ENCODE data around the gene SLC22A7. TPM values are rescaled to one million over a fixed set of nuclear protein-coding genes. Genes with fewer than 3 reads are reported as not detected.

Gene SLC22A7
- total and polyA plus RNA-seq, 2 donors (not counting 1 experiment from before 2014, with no cell fraction given) = not detected

Small RNAs within 50 kb of the gene (small RNA-seq; reads per million reads assigned to genes)
- gene RPL12P47 (ENCODE audit: insufficient read length, low read depth, low replicate concordance) = not detected

Other genes starting within 250 kb of the SLC22A7 start
- gene CUL7, start 244.4 kb upstream of the SLC22A7 start, total RNA-seq = 21.4 and 22.7 TPM in 2 replicates
- gene CUL7, start 244.4 kb upstream of the SLC22A7 start, polyA plus RNA-seq = 17.4 and 20.2 TPM in 2 replicates
- gene MRPL2, start 238.8 kb upstream of the SLC22A7 start, total RNA-seq = 43.8 and 45.6 TPM in 2 replicates
- gene MRPL2, start 238.8 kb upstream of the SLC22A7 start, polyA plus RNA-seq = 42.7 and 52.8 TPM in 2 replicates
- gene KLC4, start 238.6 kb upstream of the SLC22A7 start, total RNA-seq = 52.7 and 61.9 TPM in 2 replicates
- gene KLC4, start 238.6 kb upstream of the SLC22A7 start, polyA plus RNA-seq = 30.6 and 33.0 TPM in 2 replicates
- gene PTK7, start 221.9 kb upstream of the SLC22A7 start, total RNA-seq = not detected in 2 replicates
- gene PTK7, start 221.9 kb upstream of the SLC22A7 start, polyA plus RNA-seq = 0.29 TPM in 1 of 2 replicates, not detected in the other
- gene SRF, start 127.0 kb upstream of the SLC22A7 start, total RNA-seq = 22.7 and 23.1 TPM in 2 replicates
- gene SRF, start 127.0 kb upstream of the SLC22A7 start, polyA plus RNA-seq = 21.7 and 24.8 TPM in 2 replicates
- gene CUL9, start 116.1 kb upstream of the SLC22A7 start, total RNA-seq = 110 and 115 TPM in 2 replicates
- 98.0 and 129 TPM in 2 replicates for gene CUL9, start 116.1 kb upstream of the SLC22A7 start, polyA plus RNA-seq
- gene DNPH1, start 68.8 kb upstream of the SLC22A7 start, total RNA-seq = 25.8 and 29.0 TPM in 2 replicates
- gene DNPH1, start 68.8 kb upstream of the SLC22A7 start, polyA plus RNA-seq = 46.2 and 52.8 TPM in 2 replicates
- gene TTBK1, start 54.8 kb upstream of the SLC22A7 start, total RNA-seq = 0.07 TPM in 2 replicates
- gene TTBK1, start 54.8 kb upstream of the SLC22A7 start, polyA plus RNA-seq = not detected in 2 replicates
- 25.8 and 27.9 TPM in 2 replicates for gene CRIP3, start 10.6 kb downstream of the SLC22A7 start, total RNA-seq
- gene CRIP3, start 10.6 kb downstream of the SLC22A7 start, polyA plus RNA-seq = 64.0 and 64.6 TPM in 2 replicates
- gene ZNF318, start 71.4 kb downstream of the SLC22A7 start, total RNA-seq = 79.7 and 80.9 TPM in 2 replicates
- 91.8 and 113 TPM in 2 replicates for gene ZNF318, start 71.4 kb downstream of the SLC22A7 start, polyA plus RNA-seq
- gene ABCC10, start 129.3 kb downstream of the SLC22A7 start, total RNA-seq = 71.5 and 84.2 TPM in 2 replicates
- gene ABCC10, start 129.3 kb downstream of the SLC22A7 start, polyA plus RNA-seq = 31.4 and 39.5 TPM in 2 replicates
- 0.58 TPM in 1 of 2 replicates, not detected in the other for gene DLK2, start 157.3 kb downstream of the SLC22A7 start, total RNA-seq
- gene DLK2, start 157.3 kb downstream of the SLC22A7 start, polyA plus RNA-seq = 0.20 and 0.34 TPM in 2 replicates
- gene TJAP1, start 179.3 kb downstream of the SLC22A7 start, total RNA-seq = 57.1 and 59.1 TPM in 2 replicates
- gene TJAP1, start 179.3 kb downstream of the SLC22A7 start, polyA plus RNA-seq = 70.7 and 79.3 TPM in 2 replicates
- 0.99 and 1.2 TPM in 2 replicates for gene LRRC73, start 212.1 kb downstream of the SLC22A7 start, total RNA-seq
- 0.06 TPM in 1 of 2 replicates, not detected in the other for gene LRRC73, start 212.1 kb downstream of the SLC22A7 start, polyA plus RNA-seq
- 82.1 and 92.6 TPM in 2 replicates for gene YIPF3, start 218.7 kb downstream of the SLC22A7 start, total RNA-seq
- gene YIPF3, start 218.7 kb downstream of the SLC22A7 start, polyA plus RNA-seq = 64.3 and 107 TPM in 2 replicates
- gene POLR1C, start 218.8 kb downstream of the SLC22A7 start, total RNA-seq = 42.0 and 43.3 TPM in 2 replicates
- gene POLR1C, start 218.8 kb downstream of the SLC22A7 start, polyA plus RNA-seq = 21.4 and 26.9 TPM in 2 replicates

All from B cell (primary cell).